Esophagus squamous epithelium (tissue), 5 donors: ENCODE measurements around the gene NR6A1. TPM values are rescaled to one million over a fixed set of nuclear protein-coding genes. Genes with fewer than 3 reads are reported as not detected.

Experiments
- DNase-seq: peaks from one replicate; lab custom pipeline; 2025; lab: John Stamatoyannopoulos, UW
- H3K27ac ChIP-seq, 4 donors: fragments of 200-600 bp; sonication (generic); one replicate each; pipeline ENCODE4 v1.5.1; 2016 to 2019; ENCODE audit warnings: mild to moderate bottlenecking in 1 of 4
- H3K27me3 ChIP-seq, 4 donors: fragments of 200-600 bp; sonication (generic); 1 replicate in 3 of 4; 2 replicates in 1 of 4; pipeline versions ENCODE4 v1.5.1 to v1.6.0; 2017 to 2021; ENCODE audit warnings: antibody characterized with exemption in 1 of 4
- H3K36me3 ChIP-seq, 3 donors: fragments of 200-600 bp; sonication (generic); one replicate each; pipeline ENCODE4 v1.5.1; 2016 to 2019
- H3K4me1 ChIP-seq, 3 donors: fragments of 200-600 bp; sonication (generic); one replicate each; pipeline ENCODE4 v1.5.1; 2017 to 2019
- H3K4me3 ChIP-seq, 4 donors: fragments of 200-600 bp; sonication (generic); 1 replicate in 3 of 4; 2 replicates in 1 of 4; pipeline ENCODE4 v1.5.1; 2016 to 2019; ENCODE audit warnings: mild to moderate bottlenecking in 2 of 4, moderate library complexity in 1 of 4
- H3K9me3 ChIP-seq, 3 donors: fragments of 200-600 bp; sonication (generic); one replicate each; pipeline ENCODE4 v1.5.1; 2016 to 2019
- CTCF ChIP-seq, 6 experiments: fragments of 450-650 bp in 4 of 6; fragments of 200-600 bp in 2 of 6; sonication (generic) in 2 of 6; IDR thresholded peaks; one replicate each; pipeline ENCODE4 v1.5.1; 2016 to 2019; ENCODE audit warnings: antibody characterized with exemption in 6 of 6, mild to moderate bottlenecking in 4 of 6, moderate library complexity in 4 of 6
- POLR2A ChIP-seq, 4 donors: fragments of 450-650 bp; IDR thresholded peaks; one replicate each; pipeline ENCODE4 v1.6.1; 2017; ENCODE audit warnings: antibody characterized with exemption in 4 of 4, mild to moderate bottlenecking in 4 of 4, moderate library complexity in 3 of 4
- WGBS, 2 donors: methylation state at CpG; one replicate each; pipeline ENCODE4 v1.1.5; 2018; 5-methylcytosine and 5-hydroxymethylcytosine counted together
- intact Hi-C: fragments of 100-400 bp; cut with DNase I; formaldehyde crosslinking; loops from one replicate; pipeline ENCODE4 v1.15.0; 2022
- total RNA-seq, 4 donors: library from RNA; depleted of rRNA; stranded (reverse); fragments of >200 nt; gene quantifications; one replicate each; pipeline ENCODE4 v1.1.0, GENCODE V29; 2016
- donor health status: DM: yes; HTN: yes; CAD: no.

The NR6A1 gene
- total RNA-seq, 4 donors from 2014 or later: 1.9 to 4.0 (median 2.7) TPM

GRCh38 chr9:124558777-124559470 is 212.2 kb downstream of the NR6A1 start:
- intact Hi-C loops: no loop called here
- H3K9me3 ChIP-seq: no peaks in the 10 kb centered on the region
- peaks cover 0 to 19% (median 0%) of the 10 kb centered on the region in 3 donors for H3K4me1 ChIP-seq
- no peak for DNase-seq
- no peak overlapping the region for H3K4me3 ChIP-seq
- H3K27ac ChIP-seq: no peak overlapping the region
- WGBS, 2 donors: 64 to 83% methylated on average over 4 of the region's 4 CpGs
- H3K36me3 ChIP-seq: no peaks in the 10 kb centered on the region
- TF ChIP-seq POLR2A (IDR thresholded peaks at IDR 0.05) (no peak), CTCF (IDR thresholded peaks at IDR 0.05) (no peak)
- no peaks in the 10 kb centered on the region for H3K27me3 ChIP-seq

GRCh38 chr9:124557895-124558294 is 213.2 kb downstream of the NR6A1 start:
- Histone ChIP-seq H3K36me3 (no peaks in the 10 kb centered on the region), H3K27ac (no peak overlapping the region), H3K4me1 (peaks cover 0 to 19% (median 0%) of the 10 kb centered on the region in 3 donors), H3K9me3 (no peaks in the 10 kb centered on the region), H3K4me3 (no peak overlapping the region), H3K27me3 (no peaks in the 10 kb centered on the region)
- 80 to 91% methylated on average over 3 of the region's 3 CpGs for WGBS, 2 donors
- no peak for DNase-seq
- TF ChIP-seq CTCF (IDR thresholded peaks at IDR 0.05): no peak
- TF ChIP-seq POLR2A (IDR thresholded peaks at IDR 0.05): no peak
- intact Hi-C loops: no loop called here

- Histone ChIP-seq H3K36me3 (no peaks in the 10 kb centered on the region), H3K27me3 (no peaks in the 10 kb centered on the region), H3K4me3 (no peak overlapping the region), H3K4me1 (peaks cover 0 to 13% (median 0%) of the 10 kb centered on the region in 3 donors), H3K9me3 (no peaks in the 10 kb centered on the region), H3K27ac (no peak overlapping the region)
- intact Hi-C loops: no loop called here
- TF ChIP-seq CTCF (IDR thresholded peaks at IDR 0.05): no peak
- TF ChIP-seq POLR2A (IDR thresholded peaks at IDR 0.05): no peak
- no peak for DNase-seq
- 60 to 87% methylated on average over 3 of the region's 3 CpGs for WGBS, 2 donors
Observed at GRCh38 chr9:124555043-124555442, 216.1 kb downstream of the NR6A1 start.

- Histone ChIP-seq H3K27ac (no peak overlapping the region), H3K36me3 (no peaks in the 10 kb centered on the region), H3K4me3 (no peak overlapping the region), H3K27me3 (no peaks in the 10 kb centered on the region), H3K4me1 (peaks cover 0 to 5% (median 0%) of the 10 kb centered on the region in 3 donors), H3K9me3 (no peaks in the 10 kb centered on the region)
- DNase-seq: no peak
- TF ChIP-seq POLR2A (IDR thresholded peaks at IDR 0.05) (no peak), CTCF (IDR thresholded peaks at IDR 0.05) (no peak)
- intact Hi-C loops: no loop called here
- WGBS, 2 donors: 76 to 84% methylated on average over 3 of the region's 3 CpGs
Observed at GRCh38 chr9:124553738-124554137, 217.4 kb downstream of the NR6A1 start.

GRCh38 chr9:124552273-124552605 is 218.9 kb downstream of the NR6A1 start:
- no peaks in the 10 kb centered on the region for H3K9me3 ChIP-seq
- 89 to 90% methylated on average over 2 of the region's 2 CpGs for WGBS, 2 donors

More at GRCh38 chr9:124552273-124552605, 218.9 kb downstream of the NR6A1 start:
- H3K27ac ChIP-seq: no peak overlapping the region
- H3K4me3 ChIP-seq: no peak overlapping the region
- intact Hi-C loops: no loop called here
- no peaks in the 10 kb centered on the region for H3K27me3 ChIP-seq
- no peak for DNase-seq
- no peaks in the 10 kb centered on the region for H3K36me3 ChIP-seq
- H3K4me1 ChIP-seq: peaks cover 0 to 5% (median 0%) of the 10 kb centered on the region in 3 donors
- no peak for TF ChIP-seq CTCF (IDR thresholded peaks at IDR 0.05)
- no peak for TF ChIP-seq POLR2A (IDR thresholded peaks at IDR 0.05)
